ENCODE results near the gene RPL9. TPM values are rescaled to one million over a fixed set of nuclear protein-coding genes. Genes with fewer than 3 reads are reported as not detected.

The RPL9 gene
- total RNA-seq, 1 experiment from 2014 or later = 971 TPM

DNA sequence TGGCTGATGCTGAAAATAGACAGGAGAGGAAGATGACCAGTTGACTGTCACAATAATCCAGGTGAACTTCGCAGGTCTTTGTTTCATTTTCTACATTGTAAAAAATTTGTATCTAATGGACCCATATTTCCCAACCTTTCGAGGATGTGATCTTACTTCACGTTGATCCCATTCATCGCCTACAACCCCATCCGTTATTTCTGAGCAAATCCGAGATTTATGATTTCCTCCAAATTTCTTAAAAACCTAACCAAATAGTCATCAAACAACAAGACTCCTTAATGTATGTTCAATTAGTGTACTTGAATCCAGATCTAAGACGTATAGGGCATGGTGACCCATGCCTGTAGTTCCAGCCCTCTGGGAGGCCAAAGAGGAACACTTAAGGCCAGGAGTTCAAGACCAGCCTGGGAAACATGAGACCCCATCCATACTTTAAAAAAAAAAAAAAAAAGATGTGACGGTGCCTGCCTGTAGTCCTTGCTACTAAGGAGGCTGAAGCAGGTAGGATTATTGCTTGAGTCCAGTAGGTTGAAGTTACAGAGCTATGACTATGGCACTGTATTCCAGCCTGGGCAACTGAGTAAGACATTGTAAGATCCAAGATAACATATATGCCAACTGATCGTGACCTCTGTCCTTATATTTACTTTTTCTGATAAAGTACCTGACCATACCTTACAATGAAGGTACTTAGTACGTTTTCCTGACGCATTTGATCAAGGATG, 5.7 kb downstream of the RPL9 start:
- ChIA-PET CTCF (no interaction called here), POLR2A (ENCODE audit: low non-redundant PET) (no interaction called here)
- BruUV-seq (replicated peaks) = no TSS peak
- no peak overlapping the region for H3K27ac ChIP-seq (ENCODE audit: low read depth, low read length, poor library complexity, severe bottlenecking)
- intact Hi-C loops (cut with micrococcal nuclease; ENCODE audit: unreplicated experiment) = no loop called here
- no peak for TF ChIP-seq EZH2 (IDR thresholded peaks at IDR 0.05; ENCODE audit: borderline replicate concordance, low read depth, low read length, poor library complexity, severe bottlenecking)
- TF ChIP-seq, protein P1, sequence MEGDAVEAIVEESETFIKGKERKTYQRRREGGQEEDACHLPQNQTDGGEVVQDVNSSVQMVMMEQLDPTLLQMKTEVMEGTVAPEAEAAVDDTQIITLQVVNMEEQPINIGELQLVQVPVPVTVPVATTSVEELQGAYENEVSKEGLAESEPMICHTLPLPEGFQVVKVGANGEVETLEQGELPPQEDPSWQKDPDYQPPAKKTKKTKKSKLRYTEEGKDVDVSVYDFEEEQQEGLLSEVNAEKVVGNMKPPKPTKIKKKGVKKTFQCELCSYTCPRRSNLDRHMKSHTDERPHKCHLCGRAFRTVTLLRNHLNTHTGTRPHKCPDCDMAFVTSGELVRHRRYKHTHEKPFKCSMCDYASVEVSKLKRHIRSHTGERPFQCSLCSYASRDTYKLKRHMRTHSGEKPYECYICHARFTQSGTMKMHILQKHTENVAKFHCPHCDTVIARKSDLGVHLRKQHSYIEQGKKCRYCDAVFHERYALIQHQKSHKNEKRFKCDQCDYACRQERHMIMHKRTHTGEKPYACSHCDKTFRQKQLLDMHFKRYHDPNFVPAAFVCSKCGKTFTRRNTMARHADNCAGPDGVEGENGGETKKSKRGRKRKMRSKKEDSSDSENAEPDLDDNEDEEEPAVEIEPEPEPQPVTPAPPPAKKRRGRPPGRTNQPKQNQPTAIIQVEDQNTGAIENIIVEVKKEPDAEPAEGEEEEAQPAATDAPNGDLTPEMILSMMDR (conservative IDR thresholded peaks at IDR 0.05; ENCODE audit: low read depth, low read length) = no peak
- H3K4me3 ChIP-seq (ENCODE audit: low read depth, low read length, poor library complexity, severe bottlenecking) = no peak overlapping the region
- no peaks in the 10 kb centered on the region for H3K9me3 ChIP-seq (ENCODE audit: low read depth, low read length, poor library complexity, severe bottlenecking)
- DNase-seq (ENCODE audit: low spot score) = no peak
- H3K4me1 ChIP-seq (ENCODE audit: insufficient read depth, low read length, poor library complexity, severe bottlenecking) = peaks cover 18% of the 10 kb centered on the region
- peaks cover 81% of the 10 kb centered on the region for H3K36me3 ChIP-seq (ENCODE audit: insufficient read depth, low read length, poor library complexity, severe bottlenecking)
- H3K27me3 ChIP-seq (replicated peaks; ENCODE audit: insufficient read depth, low read depth, low read length, poor library complexity) = no peaks in the 10 kb centered on the region

DNA sequence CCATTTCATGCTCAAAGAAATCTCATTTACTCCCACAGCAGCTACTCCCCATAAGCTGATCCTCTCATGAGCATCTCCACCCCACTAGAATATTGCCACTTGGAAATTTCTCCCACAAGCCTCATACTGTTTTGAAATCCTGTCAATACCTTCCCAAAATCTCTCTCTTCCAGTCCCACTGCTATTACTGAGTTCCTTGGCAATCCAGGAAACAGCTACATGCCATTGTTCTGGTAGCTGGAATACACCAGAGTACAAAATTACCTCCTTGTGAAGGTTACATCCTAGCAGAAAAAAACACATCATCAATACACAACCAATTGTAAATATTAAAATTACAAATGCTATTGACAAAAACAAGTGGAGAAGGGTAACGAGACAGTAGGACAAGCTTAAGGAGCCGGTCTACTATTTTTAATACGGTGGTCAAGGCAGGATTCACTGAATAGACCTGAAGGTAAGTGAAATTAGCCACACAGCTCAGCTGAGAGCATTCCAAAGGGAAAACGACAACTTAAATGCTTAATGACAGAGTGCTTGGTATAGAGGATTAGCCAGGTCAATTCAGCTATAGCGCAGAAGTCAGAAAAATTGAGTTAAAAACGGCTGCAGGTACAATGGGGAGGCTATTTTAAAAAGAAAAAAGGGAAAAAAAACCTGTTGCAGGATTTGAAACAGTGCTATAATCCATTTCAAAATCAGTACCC, 6.4 kb downstream of the RPL9 start:
- peaks cover 74% of the 10 kb centered on the region for H3K36me3 ChIP-seq (ENCODE audit: insufficient read depth, low read length, poor library complexity, severe bottlenecking)
- H3K27ac ChIP-seq (ENCODE audit: low read depth, low read length, poor library complexity, severe bottlenecking) = no peak overlapping the region
- H3K4me1 ChIP-seq (ENCODE audit: insufficient read depth, low read length, poor library complexity, severe bottlenecking) = peaks cover 15% of the 10 kb centered on the region
- TF ChIP-seq, protein P1 (conservative IDR thresholded peaks at IDR 0.05; ENCODE audit: low read depth, low read length) = no peak
- no peak for TF ChIP-seq EZH2 (IDR thresholded peaks at IDR 0.05; ENCODE audit: borderline replicate concordance, low read depth, low read length, poor library complexity, severe bottlenecking)
- BruUV-seq (replicated peaks) = no TSS peak
- H3K4me3 ChIP-seq (ENCODE audit: low read depth, low read length, poor library complexity, severe bottlenecking) = no peak overlapping the region
- no peaks in the 10 kb centered on the region for H3K9me3 ChIP-seq (ENCODE audit: low read depth, low read length, poor library complexity, severe bottlenecking)
- intact Hi-C loops (cut with micrococcal nuclease; ENCODE audit: unreplicated experiment) = no loop called here
- DNase-seq (ENCODE audit: low spot score) = no peak
- ChIA-PET POLR2A (ENCODE audit: low non-redundant PET) (interaction anchor here (0.7 kb wide), 1 partner anchor 82 kb away, joined by 7 read pairs; no protein-coding TSS in a partner anchor), CTCF (no interaction called here)
- no peaks in the 10 kb centered on the region for H3K27me3 ChIP-seq (replicated peaks; ENCODE audit: insufficient read depth, low read depth, low read length, poor library complexity)

DNA sequence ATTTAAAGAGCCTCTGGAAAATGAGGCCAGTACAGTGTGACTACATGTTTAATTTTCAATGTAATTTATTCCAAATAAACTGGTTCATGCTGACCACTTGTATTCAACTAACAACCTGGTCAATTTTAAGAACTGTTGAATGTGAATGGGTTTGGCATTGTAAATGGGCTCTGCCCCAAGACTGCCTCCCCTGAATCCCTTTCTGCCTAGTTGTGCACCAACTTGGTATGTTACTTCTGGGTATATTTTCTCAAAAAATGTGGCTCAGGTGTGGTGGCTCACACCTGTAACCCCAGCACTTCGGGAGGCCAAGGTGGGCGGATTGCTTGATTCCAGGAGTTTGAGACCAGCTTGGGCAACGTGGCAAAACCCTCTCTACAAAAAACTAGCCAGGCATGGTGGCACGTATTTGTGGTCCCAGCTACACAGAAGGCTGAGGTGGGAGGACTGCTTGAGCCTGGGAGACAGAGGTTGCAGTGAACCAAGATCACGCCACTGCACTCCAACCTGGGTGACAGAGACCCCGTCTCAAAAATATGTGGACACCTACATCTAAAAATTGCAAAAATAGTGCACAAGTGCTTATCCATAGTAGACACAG, 7.2 kb downstream of the RPL9 start:
- Histone ChIP-seq H3K4me1 (ENCODE audit: insufficient read depth, low read length, poor library complexity, severe bottlenecking) (peaks cover 7% of the 10 kb centered on the region), H3K36me3 (ENCODE audit: insufficient read depth, low read length, poor library complexity, severe bottlenecking) (peaks cover 66% of the 10 kb centered on the region), H3K27ac (ENCODE audit: low read depth, low read length, poor library complexity, severe bottlenecking) (no peak overlapping the region), H3K4me3 (ENCODE audit: low read depth, low read length, poor library complexity, severe bottlenecking) (no peak overlapping the region), H3K27me3 (replicated peaks; ENCODE audit: insufficient read depth, low read depth, low read length, poor library complexity) (no peaks in the 10 kb centered on the region), H3K9me3 (ENCODE audit: low read depth, low read length, poor library complexity, severe bottlenecking) (no peaks in the 10 kb centered on the region)
- ChIA-PET POLR2A (ENCODE audit: low non-redundant PET) (interaction anchor here (0.7 kb wide), 1 partner anchor 83 kb away, joined by 7 read pairs; no protein-coding TSS in a partner anchor), CTCF (no interaction called here)
- DNase-seq (ENCODE audit: low spot score) = no peak
- intact Hi-C loops (cut with micrococcal nuclease; ENCODE audit: unreplicated experiment) = no loop called here
- no peak for TF ChIP-seq EZH2 (IDR thresholded peaks at IDR 0.05; ENCODE audit: borderline replicate concordance, low read depth, low read length, poor library complexity, severe bottlenecking)
- TF ChIP-seq, protein P1 (conservative IDR thresholded peaks at IDR 0.05; ENCODE audit: low read depth, low read length) = no peak
- no TSS peak for BruUV-seq (replicated peaks)
